Amniotic epithelial cell (primary cell): Measurements from ENCODE around the gene KIAA0040.

Experiments
- DNase-seq: peaks from one replicate; pipeline ENCODE4 v3.0.0-alpha.2; 2010; ENCODE audit warnings: low read depth

KIAA0040 gene

GRCh38 chr1:175200678-175201521 lies 8.3 kb upstream of the KIAA0040 start:
- no peak for DNase-seq

- DNase-seq, result no peak
These were observed 5.8 kb upstream of the KIAA0040 start for GRCh38 chr1:175198332-175198731.

GRCh38 chr1:175197531-175197930 lies 5.0 kb upstream of the KIAA0040 start:
- DNase-seq, result no peak

DNA sequence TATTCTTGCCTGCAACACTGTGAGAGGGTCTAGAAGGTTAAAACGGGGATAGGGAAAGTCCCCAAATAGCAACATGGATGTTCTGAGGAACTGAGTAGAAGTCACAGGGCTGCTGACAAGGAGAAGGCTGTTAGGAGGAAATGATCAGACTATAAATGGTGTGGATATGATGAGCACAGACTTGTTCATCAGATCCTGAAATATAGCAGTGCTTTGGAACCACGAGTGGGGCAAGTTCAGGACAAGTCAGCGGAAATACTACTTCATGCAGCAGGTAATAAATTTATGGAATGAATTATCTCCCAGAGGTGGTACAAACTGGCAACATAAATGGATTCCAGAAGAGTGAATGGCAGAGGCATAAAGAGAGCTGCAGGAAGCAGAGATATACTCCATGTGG lies 3.2 kb upstream of the KIAA0040 start:
- DNase-seq, result no peak

- no peak for DNase-seq
These were observed 2.7 kb upstream of the KIAA0040 start for GRCh38 chr1:175195281-175195680.

DNA sequence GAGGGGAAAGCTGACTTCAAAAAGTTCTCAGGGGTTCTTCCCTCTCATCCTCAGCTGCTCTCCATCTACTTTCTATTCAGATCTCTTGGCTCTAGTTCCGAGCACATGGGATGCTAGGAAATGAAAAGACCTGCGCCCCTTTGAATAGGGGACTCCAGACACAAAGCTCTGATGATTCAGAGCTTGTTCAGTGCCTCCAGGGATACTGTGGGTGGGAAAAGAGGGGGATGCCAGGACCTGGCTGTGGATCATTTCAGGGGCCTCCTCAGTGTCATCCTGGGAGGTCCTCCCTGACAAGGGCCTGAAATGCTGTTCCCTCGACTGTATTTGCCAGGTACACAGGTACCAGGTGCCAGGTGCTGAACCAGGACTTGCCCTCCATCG lies 943 bp upstream of the KIAA0040 start:
- DNase-seq, result no peak

- DNase-seq, result no peak
These were observed 406 bp downstream of the KIAA0040 start for GRCh38 chr1:175192111-175192629.

- no peak for DNase-seq
These were observed 917 bp downstream of the KIAA0040 start for GRCh38 chr1:175191659-175192058.

DNA sequence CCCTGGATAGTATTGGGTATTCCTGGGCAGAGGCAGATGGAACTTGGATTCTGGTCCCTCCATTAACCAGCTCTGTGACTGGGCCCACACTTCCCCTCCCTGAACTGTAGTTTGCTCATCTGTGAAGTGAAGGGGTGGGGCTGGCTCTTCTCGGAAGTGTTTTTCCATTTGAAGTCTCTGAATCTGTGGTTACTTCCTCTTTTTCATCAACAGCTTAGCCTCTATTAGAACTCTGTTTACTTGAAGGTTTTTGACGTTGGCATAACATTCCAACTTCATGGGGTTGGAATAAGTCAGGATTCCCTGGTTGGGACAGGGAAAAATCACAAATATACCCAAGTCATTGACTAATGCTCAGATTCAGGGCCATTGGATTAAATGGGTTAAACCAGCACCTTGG lies 3.6 kb downstream of the KIAA0040 start:
- DNase-seq, result no peak

DNA sequence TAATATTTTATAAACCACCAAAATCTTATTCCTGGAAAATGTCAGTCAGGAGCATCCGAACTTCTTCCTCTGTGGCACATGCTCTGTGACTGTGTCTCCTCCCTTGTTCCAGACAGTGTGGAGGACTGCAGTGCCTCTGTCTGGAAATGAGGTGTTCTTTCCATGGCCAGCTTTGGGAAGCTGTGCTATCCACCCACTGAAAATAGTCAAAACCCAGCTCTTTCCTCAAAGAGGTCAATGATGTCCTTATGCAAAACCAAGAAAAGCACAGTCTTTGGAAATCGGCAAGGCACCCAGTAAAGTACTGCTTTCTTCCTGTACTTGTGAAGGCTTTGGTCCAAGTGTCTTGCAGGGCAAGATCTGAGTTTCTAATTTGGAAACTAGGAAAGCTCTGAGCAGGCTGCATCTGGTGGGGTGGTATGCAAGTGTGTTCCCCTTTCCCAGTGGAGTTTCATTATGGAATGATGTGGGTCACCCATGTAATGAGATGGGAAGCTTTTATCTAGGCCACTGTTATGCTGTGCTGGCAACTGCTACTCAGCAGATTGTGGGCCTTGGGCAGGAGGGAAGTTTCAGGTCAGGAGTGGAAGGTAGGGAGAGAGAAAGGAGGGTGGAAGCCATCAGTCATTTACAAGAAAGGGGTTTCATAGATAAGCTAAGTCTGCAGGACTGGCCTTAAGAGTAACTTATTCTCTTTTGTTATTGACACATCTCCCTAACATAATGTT lies 6.0 kb downstream of the KIAA0040 start:
- DNase-seq, result no peak

DNA sequence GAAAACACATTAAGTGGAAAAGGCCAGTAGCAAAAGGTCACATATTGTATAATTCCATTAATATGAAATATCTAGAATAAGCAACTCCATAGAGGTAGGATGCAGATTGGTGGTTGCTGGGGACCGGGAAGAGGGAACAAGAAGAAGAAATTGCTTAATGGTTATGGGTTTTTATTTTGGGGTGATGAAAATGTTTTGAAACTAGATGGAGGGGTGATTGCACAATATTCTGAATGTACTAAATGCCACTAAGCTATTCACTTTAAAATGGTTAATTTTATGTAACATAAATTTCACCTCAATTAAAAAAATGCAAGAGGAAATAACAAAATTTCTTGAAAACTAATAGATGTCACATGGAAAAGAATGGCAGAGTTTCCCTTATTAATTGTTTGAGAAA lies 6.7 kb downstream of the KIAA0040 start:
- no peak for DNase-seq

DNA sequence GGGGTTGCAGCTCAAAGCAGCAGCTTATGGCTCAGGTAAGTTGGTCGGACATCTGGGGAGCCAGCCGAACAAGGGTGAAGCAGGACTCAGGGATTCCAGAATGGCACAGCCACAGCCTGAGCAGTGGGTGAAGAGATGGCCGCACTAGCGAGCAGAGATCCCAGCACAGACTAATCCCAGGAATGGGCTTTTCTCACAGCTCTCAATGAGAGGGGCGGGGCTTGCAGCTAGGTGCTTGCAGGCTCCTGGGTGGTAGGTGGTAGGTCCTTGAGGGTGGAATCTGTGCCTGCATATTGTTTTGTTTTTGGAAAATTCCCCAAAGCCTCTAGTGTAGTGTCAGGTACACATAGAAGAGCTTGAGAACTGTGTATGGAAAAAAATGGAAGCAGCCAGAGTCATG lies 9.0 kb downstream of the KIAA0040 start:
- DNase-seq, result no peak

DNA sequence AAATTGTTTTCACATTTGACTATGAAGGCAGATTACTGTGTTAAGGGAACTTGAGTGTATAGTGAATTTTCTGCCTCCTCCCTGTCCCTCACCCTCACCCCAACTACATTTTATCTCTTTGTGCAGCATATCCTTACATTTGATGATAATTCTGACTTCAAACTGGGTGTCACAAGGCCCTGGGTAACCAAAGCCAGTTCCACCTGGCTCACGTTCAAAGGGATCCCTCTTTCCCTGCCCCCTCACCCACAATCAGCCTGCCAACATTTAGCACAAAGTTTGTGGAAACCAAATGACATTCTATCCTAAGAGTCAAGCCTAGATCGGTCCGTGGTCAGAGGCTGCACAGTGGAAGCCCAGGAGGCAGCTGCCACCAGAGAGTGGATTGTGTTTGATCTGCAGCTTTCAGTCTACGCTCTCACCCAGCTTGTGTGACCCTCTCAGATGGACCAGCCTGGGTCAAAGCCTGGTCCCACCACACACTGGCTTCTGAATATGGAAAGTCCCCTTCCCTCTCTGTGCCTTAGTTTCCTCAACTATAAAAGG lies 10.3 kb downstream of the KIAA0040 start:
- DNase-seq, result no peak

- no peak for DNase-seq
These were observed 12.6 kb downstream of the KIAA0040 start for GRCh38 chr1:175179837-175180590.

GRCh38 chr1:175178456-175178855 lies 14.1 kb downstream of the KIAA0040 start:
- DNase-seq, result no peak

GRCh38 chr1:175178056-175178455 lies 14.5 kb downstream of the KIAA0040 start:
- no peak for DNase-seq

DNA sequence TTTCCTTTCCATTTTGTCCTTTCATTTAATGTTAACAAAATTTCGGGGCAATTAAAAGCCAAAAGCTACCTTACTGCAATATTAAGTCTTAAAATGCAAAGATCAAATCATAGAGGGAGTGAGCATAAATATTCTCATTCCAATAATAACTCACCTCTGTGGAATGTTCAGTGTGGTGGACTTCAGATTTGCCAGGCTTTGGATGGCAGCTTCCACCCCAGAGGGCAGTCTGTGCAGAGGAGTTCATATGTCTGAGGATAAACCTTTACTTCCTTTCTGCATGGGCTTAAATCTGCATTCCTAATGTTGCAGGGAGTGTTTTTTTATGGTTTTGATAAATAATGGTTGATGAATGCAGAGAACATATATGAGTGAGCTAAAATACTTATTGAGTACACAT lies 16.3 kb downstream of the KIAA0040 start:
- DNase-seq, result no peak

- no peak for DNase-seq
These were observed 18.1 kb downstream of the KIAA0040 start for GRCh38 chr1:175174309-175175102.

DNA sequence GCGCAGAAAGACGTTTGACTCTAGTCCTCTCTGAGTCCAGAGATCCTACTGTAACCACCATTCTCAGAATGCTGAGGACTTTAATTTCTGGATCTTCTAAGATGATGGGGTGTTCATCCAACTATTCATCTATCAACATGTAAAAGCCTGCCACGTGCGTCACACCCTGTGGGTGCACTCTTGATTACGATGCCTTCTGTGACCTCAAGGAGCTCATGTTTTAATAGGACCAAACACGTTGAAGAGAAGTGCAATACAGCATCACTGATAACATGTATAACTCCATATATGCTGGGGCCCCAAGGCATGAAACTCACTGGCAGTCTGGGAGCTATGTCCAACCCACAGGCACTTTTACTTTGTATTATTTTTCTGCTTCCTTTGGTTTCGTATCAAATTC lies 19.0 kb downstream of the KIAA0040 start:
- DNase-seq, result no peak

DNA sequence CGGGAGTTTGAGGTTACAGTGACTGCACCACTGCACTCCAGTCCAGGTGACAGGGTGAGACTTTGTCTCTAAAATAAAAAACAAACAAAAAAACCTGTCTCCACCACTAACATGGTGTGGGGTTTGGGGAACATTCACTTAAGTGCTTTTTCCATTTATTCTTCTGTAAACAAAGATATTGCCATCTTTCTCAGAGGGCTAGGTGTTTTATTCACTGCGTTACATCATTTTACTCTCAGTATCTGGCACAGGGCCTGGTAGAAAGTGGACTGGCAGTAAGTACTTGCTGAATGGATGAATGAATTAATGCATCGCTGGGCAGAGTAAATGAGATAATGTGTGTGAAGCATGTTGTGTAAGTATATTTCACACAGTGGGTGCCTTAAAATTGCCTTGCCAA lies 20.1 kb downstream of the KIAA0040 start:
- no peak for DNase-seq
